ENCODE data around the gene RAP1GAP2.

RAP1GAP2 gene

GRCh38 chr17:2854143-2855055 lies 58.2 kb downstream of the RAP1GAP2 start:
- DNase-seq = no peak

- no peak for DNase-seq
These were observed 58.9 kb downstream of the RAP1GAP2 start for GRCh38 chr17:2855063-2855600.

- DNase-seq = no peak
These were observed 60.5 kb downstream of the RAP1GAP2 start for GRCh38 chr17:2856727-2857126.

GRCh38 chr17:2860045-2860444 lies 63.8 kb downstream of the RAP1GAP2 start:
- no peak for DNase-seq

GRCh38 chr17:2860883-2861282 lies 64.6 kb downstream of the RAP1GAP2 start:
- no peak for DNase-seq

- DNase-seq = no peak
These were observed 66.0 kb downstream of the RAP1GAP2 start for GRCh38 chr17:2862197-2862596.

GRCh38 chr17:2863204-2863603 lies 67.0 kb downstream of the RAP1GAP2 start:
- DNase-seq = no peak

GRCh38 chr17:2865228-2865627 lies 69.0 kb downstream of the RAP1GAP2 start:
- no peak for DNase-seq

- DNase-seq = no peak
These were observed 71.5 kb downstream of the RAP1GAP2 start for GRCh38 chr17:2867441-2868424.

- no peak for DNase-seq
These were observed 73.4 kb downstream of the RAP1GAP2 start for GRCh38 chr17:2869604-2870003.

GRCh38 chr17:2871205-2871604 lies 75.0 kb downstream of the RAP1GAP2 start:
- DNase-seq = no peak

- no peak for DNase-seq
These were observed 75.5 kb downstream of the RAP1GAP2 start for GRCh38 chr17:2871720-2872119.

- DNase-seq = no peak
These were observed 76.0 kb downstream of the RAP1GAP2 start for GRCh38 chr17:2872282-2872681.

- DNase-seq = no peak
These were observed 78.0 kb downstream of the RAP1GAP2 start for GRCh38 chr17:2874189-2874686.

GRCh38 chr17:2875608-2876007 lies 79.4 kb downstream of the RAP1GAP2 start:
- DNase-seq = no peak

GRCh38 chr17:2876467-2876866 lies 80.2 kb downstream of the RAP1GAP2 start:
- no peak for DNase-seq

GRCh38 chr17:2878751-2879254 lies 82.6 kb downstream of the RAP1GAP2 start:
- no peak for DNase-seq

- DNase-seq = no peak
These were observed 83.8 kb downstream of the RAP1GAP2 start for GRCh38 chr17:2880050-2880449.

GRCh38 chr17:2881295-2881694 lies 85.1 kb downstream of the RAP1GAP2 start:
- no peak for DNase-seq

- no peak for DNase-seq
These were observed 87.4 kb downstream of the RAP1GAP2 start for GRCh38 chr17:2883544-2884213.

- DNase-seq = no peak
These were observed 89.5 kb downstream of the RAP1GAP2 start for GRCh38 chr17:2885733-2886132.

GRCh38 chr17:2888326-2888725 lies 92.1 kb downstream of the RAP1GAP2 start:
- DNase-seq = no peak

All from activated CD4-positive, alpha-beta T cell treated with anti-CD3 and anti-CD28 coated beads for 4 hours (primary cell).